ENCODE data around the gene MTURN.

DNA sequence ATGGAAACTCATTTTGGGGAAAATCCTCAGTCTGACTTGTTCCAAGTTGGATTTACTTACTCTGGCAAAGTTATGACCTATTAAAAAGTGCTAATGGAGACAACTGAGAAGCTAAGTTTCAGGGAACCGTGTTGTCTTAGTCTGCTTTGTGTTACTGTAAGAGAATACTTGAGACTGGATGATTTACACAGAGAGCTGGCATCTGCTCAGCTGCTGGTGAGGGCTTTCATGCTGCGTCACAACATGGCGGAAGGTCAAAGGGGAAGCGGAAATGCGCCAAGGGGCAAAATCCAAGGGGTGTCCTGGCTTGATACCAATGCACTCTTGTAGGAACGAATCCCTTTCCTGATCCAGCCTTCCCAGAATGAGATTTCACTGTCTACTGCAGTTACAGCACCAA lies 46.4 kb downstream of the MTURN start:
- TF ChIP-seq EZH2 (IDR thresholded peaks at IDR 0.05; ENCODE audit: borderline replicate concordance, insufficient read depth, low read depth, low read length, poor library complexity, severe bottlenecking), result no peak
- TF ChIP-seq, protein P1, sequence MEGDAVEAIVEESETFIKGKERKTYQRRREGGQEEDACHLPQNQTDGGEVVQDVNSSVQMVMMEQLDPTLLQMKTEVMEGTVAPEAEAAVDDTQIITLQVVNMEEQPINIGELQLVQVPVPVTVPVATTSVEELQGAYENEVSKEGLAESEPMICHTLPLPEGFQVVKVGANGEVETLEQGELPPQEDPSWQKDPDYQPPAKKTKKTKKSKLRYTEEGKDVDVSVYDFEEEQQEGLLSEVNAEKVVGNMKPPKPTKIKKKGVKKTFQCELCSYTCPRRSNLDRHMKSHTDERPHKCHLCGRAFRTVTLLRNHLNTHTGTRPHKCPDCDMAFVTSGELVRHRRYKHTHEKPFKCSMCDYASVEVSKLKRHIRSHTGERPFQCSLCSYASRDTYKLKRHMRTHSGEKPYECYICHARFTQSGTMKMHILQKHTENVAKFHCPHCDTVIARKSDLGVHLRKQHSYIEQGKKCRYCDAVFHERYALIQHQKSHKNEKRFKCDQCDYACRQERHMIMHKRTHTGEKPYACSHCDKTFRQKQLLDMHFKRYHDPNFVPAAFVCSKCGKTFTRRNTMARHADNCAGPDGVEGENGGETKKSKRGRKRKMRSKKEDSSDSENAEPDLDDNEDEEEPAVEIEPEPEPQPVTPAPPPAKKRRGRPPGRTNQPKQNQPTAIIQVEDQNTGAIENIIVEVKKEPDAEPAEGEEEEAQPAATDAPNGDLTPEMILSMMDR (IDR thresholded peaks at IDR 0.05), result no peak

Measured in B cell (primary cell).